ENCODE measurements around the gene SLC8A1. TPM values are rescaled to one million over a fixed set of nuclear protein-coding genes. Genes with fewer than 3 reads are reported as not detected.

Gene SLC8A1
- total RNA-seq, 1 donor: 82.9 TPM

GRCh38 chr2:40367032-40367431 lies 84.9 kb downstream of the SLC8A1 start:
- Histone ChIP-seq H3K36me3 (ENCODE audit: insufficient read depth, low read length) (no peaks in the 10 kb centered on the region), H3K27ac (ENCODE audit: low read depth, low read length) (peak overlapping the region; percentile 80), H2AFZ (ENCODE audit: low read length) (no peak overlapping the region), H3K27me3 (ENCODE audit: insufficient read depth, low read length) (no peaks in the 10 kb centered on the region), H3K4me2 (ENCODE audit: insufficient read depth, low read length) (no peak overlapping the region), H3K4me1 (ENCODE audit: insufficient read depth, low read length) (peaks cover 69% of the 10 kb centered on the region), H3K9me3 (ENCODE audit: low read depth, low read length) (no peaks in the 10 kb centered on the region), H3K79me2 (ENCODE audit: insufficient read depth, low read length) (peaks cover 41% of the 10 kb centered on the region), H4K20me1 (ENCODE audit: insufficient read depth, low read length) (no peaks in the 10 kb centered on the region), H3K4me3 (ENCODE audit: insufficient read depth, low read length) (no peak overlapping the region)
- no peak for TF ChIP-seq CTCF (IDR thresholded peaks at IDR 0.05; ENCODE audit: extremely low read depth, low read depth, low read length)
- DNase-seq (ENCODE audit: insufficient read length, low spot score, missing footprints): no peak

GRCh38 chr2:40364151-40364874 lies 87.6 kb downstream of the SLC8A1 start:
- DNase-seq (ENCODE audit: insufficient read length, low spot score, missing footprints): no peak
- H3K27me3 ChIP-seq (ENCODE audit: insufficient read depth, low read length): no peaks in the 10 kb centered on the region

GRCh38 chr2:40363631-40364030 lies 88.3 kb downstream of the SLC8A1 start:
- H3K4me3 ChIP-seq (ENCODE audit: insufficient read depth, low read length): no peak overlapping the region
- H4K20me1 ChIP-seq (ENCODE audit: insufficient read depth, low read length): no peaks in the 10 kb centered on the region
- no peaks in the 10 kb centered on the region for H3K36me3 ChIP-seq (ENCODE audit: insufficient read depth, low read length)
- no peak for TF ChIP-seq CTCF (IDR thresholded peaks at IDR 0.05; ENCODE audit: extremely low read depth, low read depth, low read length)
- no peak for DNase-seq (ENCODE audit: insufficient read length, low spot score, missing footprints)
- peak overlapping the region; percentile 84 for H3K27ac ChIP-seq (ENCODE audit: low read depth, low read length)
- peaks cover 40% of the 10 kb centered on the region for H3K79me2 ChIP-seq (ENCODE audit: insufficient read depth, low read length)
- H3K4me1 ChIP-seq (ENCODE audit: insufficient read depth, low read length): peaks cover 50% of the 10 kb centered on the region
- H2AFZ ChIP-seq (ENCODE audit: low read length): no peak overlapping the region
- no peaks in the 10 kb centered on the region for H3K9me3 ChIP-seq (ENCODE audit: low read depth, low read length)
- H3K27me3 ChIP-seq (ENCODE audit: insufficient read depth, low read length): no peaks in the 10 kb centered on the region
- H3K4me2 ChIP-seq (ENCODE audit: insufficient read depth, low read length): peak overlapping the region; percentile 83

More at GRCh38 chr2:40364151-40364874, 87.6 kb downstream of the SLC8A1 start:
- H4K20me1 ChIP-seq (ENCODE audit: insufficient read depth, low read length): no peaks in the 10 kb centered on the region
- H3K9me3 ChIP-seq (ENCODE audit: low read depth, low read length): no peaks in the 10 kb centered on the region
- no peak for TF ChIP-seq CTCF (IDR thresholded peaks at IDR 0.05; ENCODE audit: extremely low read depth, low read depth, low read length)
- peaks cover 38% of the 10 kb centered on the region for H3K79me2 ChIP-seq (ENCODE audit: insufficient read depth, low read length)
- peak overlapping the region; percentile 84 for H3K27ac ChIP-seq (ENCODE audit: low read depth, low read length)
- H3K4me2 ChIP-seq (ENCODE audit: insufficient read depth, low read length): peak overlapping the region; percentile 83
- H3K4me1 ChIP-seq (ENCODE audit: insufficient read depth, low read length): peaks cover 50% of the 10 kb centered on the region
- no peak overlapping the region for H2AFZ ChIP-seq (ENCODE audit: low read length)
- no peaks in the 10 kb centered on the region for H3K36me3 ChIP-seq (ENCODE audit: insufficient read depth, low read length)
- peak overlapping the region; percentile 55 for H3K4me3 ChIP-seq (ENCODE audit: insufficient read depth, low read length)

- H3K79me2 ChIP-seq (ENCODE audit: insufficient read depth, low read length): peaks cover 41% of the 10 kb centered on the region
- no peaks in the 10 kb centered on the region for H3K36me3 ChIP-seq (ENCODE audit: insufficient read depth, low read length)
- H3K27me3 ChIP-seq (ENCODE audit: insufficient read depth, low read length): no peaks in the 10 kb centered on the region
- H3K9me3 ChIP-seq (ENCODE audit: low read depth, low read length): no peaks in the 10 kb centered on the region
- no peak for DNase-seq (ENCODE audit: insufficient read length, low spot score, missing footprints)
- H3K27ac ChIP-seq (ENCODE audit: low read depth, low read length): peak overlapping the region; percentile 84
- no peak overlapping the region for H3K4me3 ChIP-seq (ENCODE audit: insufficient read depth, low read length)
- no peak for TF ChIP-seq CTCF (IDR thresholded peaks at IDR 0.05; ENCODE audit: extremely low read depth, low read depth, low read length)
- H3K4me2 ChIP-seq (ENCODE audit: insufficient read depth, low read length): peak overlapping the region; percentile 83
- H4K20me1 ChIP-seq (ENCODE audit: insufficient read depth, low read length): no peaks in the 10 kb centered on the region
- H2AFZ ChIP-seq (ENCODE audit: low read length): no peak overlapping the region
- H3K4me1 ChIP-seq (ENCODE audit: insufficient read depth, low read length): peaks cover 51% of the 10 kb centered on the region
These were observed 88.7 kb downstream of the SLC8A1 start for GRCh38 chr2:40363231-40363630.

Data from osteoblast (primary cell).